ENCODE data around the gene TAF4B.
"Not testable (repeated sequence)": the region's sequence is repeated elsewhere in the genome, so short reads cannot be mapped to it uniquely, and the experiment has no call there.

Gene TAF4B

DNA sequence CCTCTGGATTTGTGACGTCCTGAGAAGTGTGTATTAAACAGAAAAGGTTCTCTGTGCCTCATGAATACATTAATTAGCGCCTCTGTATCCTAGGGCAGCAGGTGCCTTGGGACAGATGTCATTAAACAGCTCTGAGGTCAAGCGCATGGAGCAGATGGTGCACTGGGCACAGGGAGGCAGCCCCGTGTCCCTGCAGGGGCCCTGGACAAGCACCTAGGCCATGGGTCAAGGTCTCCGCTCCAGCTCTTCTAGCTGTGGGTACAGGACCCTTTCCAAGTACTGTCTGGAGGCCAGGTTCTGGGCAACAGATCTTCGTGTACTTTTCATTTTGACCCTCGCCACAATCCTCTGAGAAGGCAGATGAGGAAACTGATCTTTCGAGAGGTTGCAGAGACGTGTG is 195.7 kb downstream of the TAF4B start:
- Histone ChIP-seq H3K27me3 (ENCODE audit: control insufficient read depth, insufficient read depth, low read length) (no peaks in the 10 kb centered on the region), H3K36me3 (ENCODE audit: control insufficient read depth, insufficient read depth, low read length) (no peaks in the 10 kb centered on the region), H3K4me1 (ENCODE audit: control insufficient read depth, insufficient read depth, low read length) (no peaks in the 10 kb centered on the region), H3K4me3 (ENCODE audit: low read length) (no peak overlapping the region), H3K9ac (ENCODE audit: low read length) (no peak overlapping the region), H3K9me3 (ENCODE audit: control insufficient read depth, low read length) (no peaks in the 10 kb centered on the region)

DNA sequence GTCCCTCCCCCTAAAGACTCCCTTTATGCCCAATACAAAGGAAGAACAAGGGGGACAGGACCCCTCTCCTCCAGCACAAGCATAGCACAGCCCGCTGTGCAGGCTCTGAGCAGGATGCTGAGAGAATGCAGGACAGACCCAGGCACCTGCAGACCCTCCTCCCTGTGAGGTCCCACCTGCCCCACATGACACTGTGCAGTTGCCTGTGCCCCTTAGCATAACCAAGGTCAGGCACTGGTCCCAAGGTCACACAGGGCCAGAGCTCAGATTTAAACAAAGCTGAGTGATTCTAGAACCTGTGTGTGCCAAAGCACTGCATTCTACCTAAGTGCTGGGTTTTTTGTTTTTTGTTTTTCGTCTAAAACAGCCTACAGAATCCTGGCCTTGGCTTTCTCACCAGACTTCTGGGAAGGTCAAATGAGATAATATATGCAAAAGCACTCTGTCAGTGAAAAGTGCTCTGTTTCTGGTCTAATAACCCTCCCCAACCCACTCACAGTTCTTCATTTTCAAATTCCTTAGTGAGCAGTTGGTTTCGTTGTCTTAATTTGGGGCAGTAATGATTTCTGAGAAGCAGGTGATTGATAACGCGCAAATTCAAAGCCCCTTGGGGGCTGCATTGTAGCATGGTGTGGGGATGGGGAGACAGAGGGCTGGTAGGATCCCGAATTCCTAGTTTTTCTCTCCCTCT is 196.4 kb downstream of the TAF4B start:
- H3K36me3 ChIP-seq (ENCODE audit: control insufficient read depth, insufficient read depth, low read length), result no peaks in the 10 kb centered on the region
- H3K9me3 ChIP-seq (ENCODE audit: control insufficient read depth, low read length), result no peaks in the 10 kb centered on the region
- no peak overlapping the region for H3K9ac ChIP-seq (ENCODE audit: low read length)
- H3K4me1 ChIP-seq (ENCODE audit: control insufficient read depth, insufficient read depth, low read length), result no peaks in the 10 kb centered on the region
- H3K27me3 ChIP-seq (ENCODE audit: control insufficient read depth, insufficient read depth, low read length), result no peaks in the 10 kb centered on the region
- no peak overlapping the region for H3K4me3 ChIP-seq (ENCODE audit: low read length)

DNA sequence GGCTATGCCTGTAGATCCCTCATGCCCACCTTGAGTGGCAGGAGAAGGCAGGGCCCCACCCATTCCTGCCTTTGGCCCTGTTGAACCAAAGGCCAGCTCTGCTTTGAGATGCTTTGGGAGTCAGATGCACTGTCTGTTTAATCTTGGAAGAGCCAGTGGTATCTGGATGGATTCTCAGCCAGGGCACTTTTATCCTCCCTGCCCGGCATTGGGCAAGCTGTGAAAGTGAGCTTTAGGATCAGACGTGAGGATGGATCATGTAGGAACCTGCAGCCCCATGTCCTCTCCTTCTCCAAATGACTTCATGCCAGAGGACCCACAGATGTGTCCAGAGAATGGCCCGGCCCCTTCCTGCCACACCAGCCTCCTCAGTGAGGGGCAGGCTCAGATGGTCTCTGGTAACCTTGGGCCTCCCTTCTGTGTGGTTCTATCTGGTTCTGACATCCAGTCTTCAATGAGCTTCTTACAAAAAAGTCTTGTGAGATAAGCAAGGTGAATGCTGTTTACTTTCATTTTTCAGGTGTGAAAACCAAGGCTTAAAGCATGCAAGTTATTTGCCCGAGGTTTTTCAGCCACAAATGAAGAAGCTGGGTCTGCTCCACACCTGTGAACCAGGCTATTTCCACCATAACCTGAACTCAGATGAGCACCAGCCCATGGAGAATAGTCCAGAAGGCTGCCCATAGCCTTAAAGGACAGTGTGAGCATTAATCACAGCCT is 198.3 kb downstream of the TAF4B start:
- no peaks in the 10 kb centered on the region for H3K4me1 ChIP-seq (ENCODE audit: control insufficient read depth, insufficient read depth, low read length)
- no peak overlapping the region for H3K4me3 ChIP-seq (ENCODE audit: low read length)
- no peaks in the 10 kb centered on the region for H3K36me3 ChIP-seq (ENCODE audit: control insufficient read depth, insufficient read depth, low read length)
- H3K9ac ChIP-seq (ENCODE audit: low read length), result no peak overlapping the region
- no peaks in the 10 kb centered on the region for H3K9me3 ChIP-seq (ENCODE audit: control insufficient read depth, low read length)
- H3K27me3 ChIP-seq (ENCODE audit: control insufficient read depth, insufficient read depth, low read length), result no peaks in the 10 kb centered on the region

DNA sequence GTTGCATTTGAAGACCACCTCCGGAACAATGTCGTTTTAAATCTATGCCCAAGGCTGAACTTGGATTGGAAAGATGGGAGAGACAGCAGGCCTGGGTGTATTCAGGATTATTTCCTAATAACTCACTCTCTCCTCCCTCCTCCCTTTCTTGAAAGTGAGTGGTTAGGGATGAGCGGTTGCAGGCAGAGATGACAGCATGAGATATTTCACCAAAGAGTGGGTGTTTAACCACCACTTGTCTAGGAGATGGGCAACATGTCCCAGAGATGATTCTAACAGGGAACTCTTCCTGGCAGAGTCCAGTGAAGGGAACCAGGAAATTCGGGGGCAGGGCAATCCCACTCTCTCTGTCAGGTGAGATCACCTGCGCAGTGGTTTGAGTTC is 198.9 kb downstream of the TAF4B start:
- Histone ChIP-seq H3K27me3 (ENCODE audit: control insufficient read depth, insufficient read depth, low read length) (no peaks in the 10 kb centered on the region), H3K9ac (ENCODE audit: low read length) (no peak overlapping the region), H3K9me3 (ENCODE audit: control insufficient read depth, low read length) (no peaks in the 10 kb centered on the region), H3K4me3 (ENCODE audit: low read length) (no peak overlapping the region), H3K4me1 (ENCODE audit: control insufficient read depth, insufficient read depth, low read length) (no peaks in the 10 kb centered on the region), H3K36me3 (ENCODE audit: control insufficient read depth, insufficient read depth, low read length) (no peaks in the 10 kb centered on the region)

DNA sequence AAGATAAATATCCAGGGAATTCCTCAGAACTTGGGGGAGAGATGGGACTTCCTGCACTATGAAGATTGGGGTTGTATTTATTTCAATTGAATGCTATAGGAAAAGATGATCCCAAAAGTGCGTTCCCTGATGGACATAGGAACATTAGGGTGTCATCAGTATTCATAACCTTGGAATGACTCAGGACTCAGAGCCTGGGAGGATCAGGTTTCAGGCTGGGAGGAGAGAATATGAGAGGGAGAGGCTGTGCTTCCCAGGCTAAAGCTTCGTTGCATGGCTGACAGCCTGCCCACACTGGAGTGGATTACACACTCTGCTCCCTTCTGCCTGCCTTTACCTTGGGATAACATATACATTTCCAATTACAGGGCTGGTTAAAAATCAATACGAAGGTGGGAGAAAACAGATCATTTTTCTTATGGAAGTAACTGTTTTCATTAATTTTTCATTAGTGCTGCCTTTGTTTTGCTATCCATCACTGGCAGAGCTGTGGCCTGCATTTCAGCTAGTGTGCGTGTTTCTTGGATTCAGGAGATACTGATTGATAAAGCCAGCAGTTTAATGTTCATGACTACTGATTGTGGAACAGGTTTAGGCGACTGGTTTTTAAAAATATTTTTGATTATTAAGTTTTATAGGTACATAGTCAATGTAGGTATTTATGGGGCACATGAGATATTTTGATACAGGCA is 203.4 kb downstream of the TAF4B start:
- Histone ChIP-seq H3K9ac (ENCODE audit: low read length) (no peak overlapping the region), H3K4me3 (ENCODE audit: low read length) (no peak overlapping the region), H3K9me3 (ENCODE audit: control insufficient read depth, low read length) (no peaks in the 10 kb centered on the region), H3K4me1 (ENCODE audit: control insufficient read depth, insufficient read depth, low read length) (no peaks in the 10 kb centered on the region), H3K36me3 (ENCODE audit: control insufficient read depth, insufficient read depth, low read length) (no peaks in the 10 kb centered on the region), H3K27me3 (ENCODE audit: control insufficient read depth, insufficient read depth, low read length) (no peaks in the 10 kb centered on the region)

DNA sequence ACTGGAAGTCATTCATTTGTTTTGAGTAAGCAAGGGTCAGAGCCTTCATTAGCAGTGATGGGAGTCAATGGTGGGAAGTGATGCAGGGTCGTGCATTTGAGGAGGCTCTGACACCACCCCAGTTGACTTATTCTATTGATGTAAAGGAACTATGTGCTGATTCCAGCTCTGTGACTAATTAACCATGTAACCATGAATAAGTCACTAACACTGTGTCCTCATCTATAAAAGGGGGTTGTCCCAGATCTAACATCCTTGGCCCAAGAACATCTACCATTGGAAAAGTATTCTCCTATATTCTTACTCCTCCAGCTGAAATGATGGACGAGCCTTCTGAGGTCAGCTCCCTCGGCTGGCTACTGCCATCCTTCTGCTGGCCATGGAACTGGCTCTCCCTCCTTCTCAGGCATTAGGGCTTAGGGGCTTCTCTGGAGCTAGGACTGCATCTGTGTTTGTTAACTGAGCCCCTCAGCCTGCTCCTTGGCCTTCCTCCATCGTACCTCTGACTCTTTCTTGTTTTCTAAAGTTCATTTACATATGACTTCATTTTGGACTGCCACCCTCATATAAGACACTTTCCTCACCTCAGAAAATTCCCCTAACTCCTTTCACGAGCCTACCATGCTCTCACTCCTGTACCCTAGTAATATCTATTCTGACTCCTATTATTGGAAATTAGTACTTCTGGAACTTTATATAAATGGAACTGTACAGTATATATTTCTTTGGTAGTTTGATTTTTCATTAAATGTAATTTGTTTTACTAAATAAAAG is 206.6 kb downstream of the TAF4B start:
- Histone ChIP-seq H3K9ac (ENCODE audit: low read length) (no peak overlapping the region), H3K4me1 (ENCODE audit: control insufficient read depth, insufficient read depth, low read length) (peaks cover 11% of the 10 kb centered on the region), H3K9me3 (ENCODE audit: control insufficient read depth, low read length) (no peaks in the 10 kb centered on the region), H3K4me3 (ENCODE audit: low read length) (no peak overlapping the region), H3K36me3 (ENCODE audit: control insufficient read depth, insufficient read depth, low read length) (no peaks in the 10 kb centered on the region), H3K27me3 (ENCODE audit: control insufficient read depth, insufficient read depth, low read length) (no peaks in the 10 kb centered on the region)

DNA sequence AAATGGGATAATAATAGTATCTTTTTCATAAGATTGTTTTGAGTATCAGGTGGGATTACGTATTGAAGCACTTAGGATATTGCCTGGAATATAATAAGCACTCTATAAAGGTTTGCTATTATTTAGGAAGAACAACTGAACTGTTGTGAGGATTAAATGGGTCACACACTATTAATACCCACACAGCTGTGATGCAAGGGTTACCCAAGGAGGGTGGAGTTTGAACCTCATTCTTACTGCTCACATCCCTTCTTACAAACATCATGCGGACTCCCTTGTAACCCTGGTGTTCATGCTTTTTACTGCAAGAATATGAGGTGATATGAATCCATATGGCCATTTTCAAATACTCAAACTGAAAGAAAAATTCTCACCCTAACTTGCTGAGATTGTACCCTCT is 208.6 kb downstream of the TAF4B start:
- Histone ChIP-seq H3K4me3 (ENCODE audit: low read length) (no peak overlapping the region), H3K36me3 (ENCODE audit: control insufficient read depth, insufficient read depth, low read length) (no peaks in the 10 kb centered on the region), H3K4me1 (ENCODE audit: control insufficient read depth, insufficient read depth, low read length) (peaks cover 11% of the 10 kb centered on the region), H3K9me3 (ENCODE audit: control insufficient read depth, low read length) (no peaks in the 10 kb centered on the region), H3K9ac (ENCODE audit: low read length) (no peak overlapping the region), H3K27me3 (ENCODE audit: control insufficient read depth, insufficient read depth, low read length) (no peaks in the 10 kb centered on the region)

DNA sequence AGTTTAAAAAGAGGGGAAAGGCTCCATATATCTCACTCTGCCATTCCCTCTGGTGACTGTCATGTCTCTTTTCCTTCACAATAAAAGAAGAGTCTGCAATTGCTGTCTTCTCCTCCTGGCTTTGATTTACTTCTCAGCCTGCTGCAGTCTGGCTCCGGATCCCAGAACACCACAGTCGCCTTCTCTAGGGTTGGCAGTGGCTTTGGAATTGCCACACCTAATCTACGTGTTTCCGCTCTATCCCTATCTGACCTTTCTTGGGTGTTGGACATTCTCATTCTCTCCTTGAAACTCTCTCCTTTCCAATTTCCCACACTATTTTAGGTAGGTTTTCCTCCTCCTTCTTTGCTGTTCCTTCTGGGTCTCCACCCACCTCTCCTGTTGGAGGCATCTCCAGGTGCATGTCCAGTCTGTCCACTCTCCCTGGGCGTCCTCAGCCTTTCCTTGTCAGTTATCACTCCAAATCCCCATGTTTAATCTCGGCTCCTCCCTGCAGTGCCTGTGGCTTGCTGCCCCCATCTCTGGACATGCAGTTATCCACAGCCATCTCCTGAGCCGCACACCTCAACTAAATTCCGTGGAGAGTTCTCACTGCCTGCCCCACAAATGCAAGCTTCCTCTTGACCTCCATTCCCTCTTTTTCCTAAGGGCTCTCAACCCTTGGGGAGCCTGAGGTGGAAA is 209.3 kb downstream of the TAF4B start:
- H3K9me3 ChIP-seq (ENCODE audit: control insufficient read depth, low read length), result no peaks in the 10 kb centered on the region
- H3K27me3 ChIP-seq (ENCODE audit: control insufficient read depth, insufficient read depth, low read length), result no peaks in the 10 kb centered on the region
- H3K4me1 ChIP-seq (ENCODE audit: control insufficient read depth, insufficient read depth, low read length), result peaks cover 11% of the 10 kb centered on the region
- no peaks in the 10 kb centered on the region for H3K36me3 ChIP-seq (ENCODE audit: control insufficient read depth, insufficient read depth, low read length)
- no peak overlapping the region for H3K4me3 ChIP-seq (ENCODE audit: low read length)
- H3K9ac ChIP-seq (ENCODE audit: low read length), result no peak overlapping the region

DNA sequence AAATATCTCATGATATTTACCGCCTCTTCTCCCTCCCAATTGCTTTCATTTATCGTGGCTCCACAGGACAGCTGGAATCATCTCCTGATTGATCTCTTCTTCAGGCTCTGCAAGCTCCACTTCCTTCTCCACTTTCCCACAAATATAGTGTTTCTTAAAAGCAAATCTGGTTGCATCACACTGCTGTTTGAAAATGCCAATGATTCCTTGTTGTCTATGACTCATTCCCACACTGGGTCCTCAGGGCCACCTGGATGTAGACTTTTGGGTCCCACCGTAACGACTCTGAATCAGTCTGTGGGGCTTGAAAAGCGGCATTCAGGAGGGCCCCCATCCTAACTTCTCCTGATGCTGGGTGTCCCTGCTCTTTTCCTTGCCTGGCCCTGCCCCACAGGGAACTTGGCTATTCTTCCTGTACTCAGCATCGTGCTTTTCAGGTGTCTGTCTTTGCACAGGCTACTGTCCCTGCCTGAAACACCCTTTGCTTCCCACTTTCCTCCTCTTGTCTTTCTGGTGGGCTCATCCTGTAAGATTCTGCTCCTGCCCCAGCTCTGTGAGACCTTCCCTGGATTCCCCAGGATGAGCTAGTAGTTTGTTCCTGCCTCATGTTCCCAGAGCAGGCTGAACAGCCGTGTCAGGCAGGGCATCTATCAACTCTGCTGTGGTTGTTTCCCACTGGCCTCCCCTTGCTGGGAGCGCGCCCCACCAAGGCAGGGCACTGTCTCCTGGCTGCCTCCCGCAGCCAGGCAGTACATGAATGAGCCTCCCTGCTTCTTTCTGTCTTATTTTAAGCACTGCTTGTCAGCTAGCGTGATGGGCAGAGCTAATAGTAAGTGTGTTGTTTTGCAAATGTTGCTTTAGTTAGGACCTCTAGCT is 210.2 kb downstream of the TAF4B start:
- Histone ChIP-seq H3K27me3 (ENCODE audit: control insufficient read depth, insufficient read depth, low read length) (no peaks in the 10 kb centered on the region), H3K9ac (ENCODE audit: low read length) (no peak overlapping the region), H3K4me3 (ENCODE audit: low read length) (no peak overlapping the region), H3K9me3 (ENCODE audit: control insufficient read depth, low read length) (no peaks in the 10 kb centered on the region), H3K4me1 (ENCODE audit: control insufficient read depth, insufficient read depth, low read length) (peaks cover 11% of the 10 kb centered on the region), H3K36me3 (ENCODE audit: control insufficient read depth, insufficient read depth, low read length) (no peaks in the 10 kb centered on the region)

DNA sequence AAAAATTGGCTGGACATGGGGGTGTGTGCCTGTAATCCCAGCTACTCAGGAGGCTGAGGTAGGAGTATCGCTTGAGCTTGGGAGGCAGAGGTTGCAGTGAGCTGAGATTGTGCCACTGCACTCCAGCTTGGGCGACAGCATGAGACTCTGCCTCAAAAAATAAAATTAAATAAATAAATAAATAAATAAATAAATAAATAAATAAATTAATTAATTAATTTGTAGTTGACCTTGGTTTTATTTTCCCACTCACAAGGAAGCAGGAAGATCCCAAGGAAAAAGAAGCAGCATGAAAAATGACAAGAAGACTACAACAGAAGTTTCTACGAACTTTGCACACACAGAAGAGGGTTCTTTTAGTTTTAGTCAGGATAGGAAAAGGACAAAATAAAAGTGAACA is 211.4 kb downstream of the TAF4B start:
- peaks cover 11% of the 10 kb centered on the region for H3K4me1 ChIP-seq (ENCODE audit: control insufficient read depth, insufficient read depth, low read length)
- not testable (repeated sequence) for H3K4me3 ChIP-seq (ENCODE audit: low read length); H3K9me3 ChIP-seq (ENCODE audit: control insufficient read depth, low read length); H3K27me3 ChIP-seq (ENCODE audit: control insufficient read depth, insufficient read depth, low read length); H3K9ac ChIP-seq (ENCODE audit: low read length); H3K36me3 ChIP-seq (ENCODE audit: control insufficient read depth, insufficient read depth, low read length)

DNA sequence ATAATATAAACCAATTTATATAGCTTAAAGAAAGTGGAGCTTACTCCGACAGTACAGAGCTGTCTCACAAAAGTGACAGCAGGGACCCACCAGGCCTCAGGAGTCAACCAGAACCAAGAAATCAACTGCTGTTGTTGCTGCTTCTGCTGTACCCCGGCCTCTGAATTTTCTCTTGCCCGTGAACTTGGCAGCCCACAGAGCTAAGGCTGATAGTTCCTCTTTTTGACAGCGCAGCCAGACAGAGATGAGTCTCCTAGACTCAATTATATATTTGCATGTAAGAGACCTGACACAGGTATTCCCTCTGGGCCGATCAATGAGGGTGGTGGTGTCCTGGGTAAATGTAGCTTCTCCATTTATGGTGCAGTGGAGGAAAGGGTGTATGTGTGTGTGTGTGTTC is 212.7 kb downstream of the TAF4B start:
- Histone ChIP-seq H3K9me3 (ENCODE audit: control insufficient read depth, low read length) (no peaks in the 10 kb centered on the region), H3K27me3 (ENCODE audit: control insufficient read depth, insufficient read depth, low read length) (no peaks in the 10 kb centered on the region), H3K36me3 (ENCODE audit: control insufficient read depth, insufficient read depth, low read length) (no peaks in the 10 kb centered on the region), H3K4me1 (ENCODE audit: control insufficient read depth, insufficient read depth, low read length) (peaks cover 11% of the 10 kb centered on the region), H3K9ac (ENCODE audit: low read length) (no peak overlapping the region), H3K4me3 (ENCODE audit: low read length) (no peak overlapping the region)

Measured in mucosa of stomach (tissue), 1 donor.